Suprapubic skin (tissue), 3 donors: ENCODE data around the gene APOE.

ENCODE experiments used
- CTCF ChIP-seq, 2 donors: fragments of 200-600 bp in 1 of 2; fragments of 450-650 bp in 1 of 2; sonication (generic) in 1 of 2; IDR thresholded peaks; one replicate each; pipeline ENCODE4 v1.5.1; 2016 to 2019; ENCODE audit warnings: antibody characterized with exemption in 2 of 2, mild to moderate bottlenecking in 1 of 2, moderate library complexity in 1 of 2
- EP300 ChIP-seq: sonication (generic); formaldehyde crosslinking; IDR thresholded peaks from one replicate; pipeline ENCODE4 v1.6.1; 2017; ENCODE audit warnings: antibody characterized with exemption
- POLR2A ChIP-seq, 2 donors: fragments of 450-650 bp; IDR thresholded peaks; one replicate each; pipeline ENCODE4 v1.6.1; 2017; ENCODE audit warnings: antibody characterized with exemption in 2 of 2, mild to moderate bottlenecking in 2 of 2, moderate library complexity in 2 of 2

- TF ChIP-seq EP300 (no peak), POLR2A (IDR thresholded peaks at IDR 0.05) (no peak), CTCF (IDR thresholded peaks at IDR 0.05) (no peak)
Observed at GRCh38 chr19:44874317-44874716, 31.3 kb upstream of the APOE start.
